ENCODE measurements around the gene ELAVL2.

ELAVL2 gene

DNA sequence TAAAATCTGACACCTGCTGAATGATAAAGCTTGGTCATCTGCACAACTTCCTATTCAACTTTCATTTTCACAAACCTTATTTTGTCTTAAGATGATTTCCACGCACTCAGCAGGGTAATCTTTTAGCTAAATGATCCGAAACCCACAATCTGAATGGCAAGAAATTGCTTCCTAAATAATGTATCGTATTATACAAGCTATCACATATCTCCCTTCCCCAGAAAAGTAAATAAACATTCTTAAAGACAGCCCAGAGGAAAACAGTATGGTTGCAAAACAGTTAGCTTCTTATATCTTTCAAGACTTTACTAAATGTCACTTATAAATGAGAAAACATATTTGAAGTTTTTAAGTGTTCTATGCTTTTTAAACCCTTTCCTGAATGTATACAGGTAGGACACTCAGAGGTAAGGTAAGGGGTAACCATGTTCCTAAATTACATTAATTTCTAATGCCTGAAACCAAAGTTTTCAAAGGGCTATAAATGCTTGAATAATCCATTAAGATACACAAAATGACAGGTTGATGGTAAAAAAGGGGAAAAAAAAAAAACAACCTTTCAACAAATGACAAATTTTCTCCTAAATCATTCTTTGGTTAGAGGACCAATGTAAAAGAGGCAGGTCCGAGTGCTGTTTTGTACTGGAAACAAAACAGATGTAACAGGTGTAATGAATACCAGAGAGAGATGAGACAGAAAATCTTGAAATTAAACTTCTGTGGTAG is 36.3 kb downstream of the ELAVL2 start:
- DNase-seq (ENCODE audit: low spot score): no peak
- TF ChIP-seq, protein P1, sequence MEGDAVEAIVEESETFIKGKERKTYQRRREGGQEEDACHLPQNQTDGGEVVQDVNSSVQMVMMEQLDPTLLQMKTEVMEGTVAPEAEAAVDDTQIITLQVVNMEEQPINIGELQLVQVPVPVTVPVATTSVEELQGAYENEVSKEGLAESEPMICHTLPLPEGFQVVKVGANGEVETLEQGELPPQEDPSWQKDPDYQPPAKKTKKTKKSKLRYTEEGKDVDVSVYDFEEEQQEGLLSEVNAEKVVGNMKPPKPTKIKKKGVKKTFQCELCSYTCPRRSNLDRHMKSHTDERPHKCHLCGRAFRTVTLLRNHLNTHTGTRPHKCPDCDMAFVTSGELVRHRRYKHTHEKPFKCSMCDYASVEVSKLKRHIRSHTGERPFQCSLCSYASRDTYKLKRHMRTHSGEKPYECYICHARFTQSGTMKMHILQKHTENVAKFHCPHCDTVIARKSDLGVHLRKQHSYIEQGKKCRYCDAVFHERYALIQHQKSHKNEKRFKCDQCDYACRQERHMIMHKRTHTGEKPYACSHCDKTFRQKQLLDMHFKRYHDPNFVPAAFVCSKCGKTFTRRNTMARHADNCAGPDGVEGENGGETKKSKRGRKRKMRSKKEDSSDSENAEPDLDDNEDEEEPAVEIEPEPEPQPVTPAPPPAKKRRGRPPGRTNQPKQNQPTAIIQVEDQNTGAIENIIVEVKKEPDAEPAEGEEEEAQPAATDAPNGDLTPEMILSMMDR (IDR thresholded peaks at IDR 0.05; ENCODE audit: borderline replicate concordance, control extremely low read depth, extremely low read depth, insufficient read depth, missing control alignments): no peak
- in situ Hi-C loops (cut with MboI; ENCODE audit: low sequenced_read_pairs, unreplicated experiment): no loop called here

DNA sequence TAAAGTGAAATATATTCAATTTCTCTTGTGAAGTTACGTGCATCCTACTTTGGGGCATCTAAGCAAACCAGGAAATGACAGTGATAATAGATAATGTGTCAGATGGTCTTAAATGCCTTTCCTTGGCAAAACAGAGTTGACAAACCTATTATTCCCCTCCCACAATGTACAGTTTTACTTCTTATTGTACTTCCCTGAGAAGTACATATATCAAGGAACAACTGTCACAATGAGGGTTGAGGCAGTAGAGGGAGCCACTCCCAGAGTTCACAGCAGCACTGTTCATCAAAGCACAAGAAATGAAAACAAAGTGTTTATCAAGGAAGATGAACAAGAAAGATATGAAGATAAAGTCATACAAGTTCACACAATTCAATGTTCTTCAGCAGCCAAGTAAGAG is 41.1 kb downstream of the ELAVL2 start:
- TF ChIP-seq, protein P1 (IDR thresholded peaks at IDR 0.05; ENCODE audit: borderline replicate concordance, control extremely low read depth, extremely low read depth, insufficient read depth, missing control alignments): no peak
- no peak for DNase-seq (ENCODE audit: low spot score)
- in situ Hi-C loops (cut with MboI; ENCODE audit: low sequenced_read_pairs, unreplicated experiment): no loop called here

DNA sequence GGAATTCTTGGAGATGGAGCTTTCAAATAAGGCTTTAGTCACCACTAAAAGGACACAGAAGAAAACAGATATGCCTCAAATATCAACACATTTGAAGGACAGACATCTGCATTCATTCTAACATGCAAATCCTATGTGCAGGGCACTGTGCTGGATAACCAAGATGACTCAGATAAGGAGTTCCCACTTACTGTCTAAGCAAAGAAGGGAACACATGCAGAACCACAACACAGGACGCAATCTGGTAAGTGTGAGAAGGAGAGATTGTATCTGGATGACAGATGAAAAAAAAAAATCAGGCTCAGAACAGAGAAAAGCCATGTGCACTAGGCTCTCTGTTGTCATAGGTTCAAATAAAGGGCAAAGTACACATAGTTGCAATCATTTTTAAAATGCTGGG is 42.5 kb downstream of the ELAVL2 start:
- DNase-seq (ENCODE audit: low spot score): no peak
- in situ Hi-C loops (cut with MboI; ENCODE audit: low sequenced_read_pairs, unreplicated experiment): no loop called here

DNA sequence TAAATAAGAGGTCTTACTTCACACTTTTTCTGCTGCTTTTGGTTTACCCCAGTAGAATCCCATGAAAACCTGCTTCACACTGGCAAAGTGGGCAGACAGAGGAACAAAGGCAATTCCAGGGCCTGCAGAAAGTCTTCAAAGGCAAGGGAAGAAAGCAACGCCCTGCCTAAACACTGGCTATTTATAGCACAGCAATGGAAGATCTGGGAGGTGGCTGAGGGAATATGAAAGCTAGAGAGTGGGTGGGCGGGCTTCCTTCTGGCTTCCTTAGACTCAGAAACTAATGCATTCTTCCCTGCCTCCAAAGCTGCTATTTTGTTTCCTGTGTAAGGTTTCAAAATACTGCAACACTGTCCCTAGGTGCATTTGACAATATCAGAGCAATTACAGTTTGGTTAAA is 46.8 kb downstream of the ELAVL2 start:
- in situ Hi-C loops (cut with MboI; ENCODE audit: low sequenced_read_pairs, unreplicated experiment): no loop called here
- DNase-seq (ENCODE audit: low spot score): no peak
- TF ChIP-seq, protein P1 (IDR thresholded peaks at IDR 0.05; ENCODE audit: borderline replicate concordance, control extremely low read depth, extremely low read depth, insufficient read depth, missing control alignments): no peak

More for the DNA sequence above, 42.5 kb downstream of the ELAVL2 start:
- TF ChIP-seq, protein P1 (IDR thresholded peaks at IDR 0.05; ENCODE audit: borderline replicate concordance, control extremely low read depth, extremely low read depth, insufficient read depth, missing control alignments): no peak

DNA sequence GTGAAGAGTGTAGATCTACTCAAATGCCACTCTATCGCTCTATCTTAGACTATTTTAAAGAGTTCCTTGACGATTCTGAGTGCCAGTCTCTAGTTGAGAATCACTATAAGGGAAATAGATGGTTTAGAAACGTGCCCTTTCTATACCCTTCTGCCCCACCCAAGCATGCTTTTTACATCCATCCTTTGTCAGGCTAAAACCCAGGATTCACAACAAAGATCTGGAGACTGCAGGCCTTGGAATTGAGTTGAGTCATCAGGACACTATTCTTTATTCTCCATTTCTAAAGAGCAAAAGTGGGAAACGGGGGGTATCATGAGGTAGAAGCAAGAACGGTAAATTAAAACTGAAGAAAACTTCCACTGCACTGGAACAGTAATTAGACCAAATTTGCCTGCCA is 48.7 kb downstream of the ELAVL2 start:
- TF ChIP-seq, protein P1 (IDR thresholded peaks at IDR 0.05; ENCODE audit: borderline replicate concordance, control extremely low read depth, extremely low read depth, insufficient read depth, missing control alignments): no peak
- in situ Hi-C loops (cut with MboI; ENCODE audit: low sequenced_read_pairs, unreplicated experiment): no loop called here
- DNase-seq (ENCODE audit: low spot score): no peak

DNA sequence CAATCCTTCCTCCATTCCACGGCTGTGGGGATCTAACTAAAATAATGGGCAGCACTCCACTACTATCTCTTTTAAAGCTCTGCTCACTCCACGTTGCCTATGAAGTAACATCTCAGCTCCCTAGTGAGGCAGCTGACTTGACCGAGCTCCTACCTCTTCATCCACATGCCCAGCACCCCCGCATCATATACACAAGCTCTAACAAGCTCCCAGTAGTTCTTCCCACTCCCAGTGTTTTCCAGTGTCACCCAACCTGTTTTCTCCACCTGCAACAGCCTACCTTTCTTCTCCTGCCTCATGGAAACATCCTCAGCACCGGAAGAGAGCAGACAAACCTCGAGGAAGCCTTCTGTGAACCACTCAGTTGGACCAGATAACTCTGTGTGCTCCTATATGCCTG is 50.5 kb downstream of the ELAVL2 start:
- in situ Hi-C loops (cut with MboI; ENCODE audit: low sequenced_read_pairs, unreplicated experiment): no loop called here
- TF ChIP-seq, protein P1 (IDR thresholded peaks at IDR 0.05; ENCODE audit: borderline replicate concordance, control extremely low read depth, extremely low read depth, insufficient read depth, missing control alignments): no peak
- DNase-seq (ENCODE audit: low spot score): no peak

All from GM13976 (cell line).